ENCODE data around the gene CSTPP1. TPM values are rescaled to one million over a fixed set of nuclear protein-coding genes. Genes with fewer than 3 reads are reported as not detected.

Gene CSTPP1
- total and polyA plus RNA-seq, 4 donors, result 46.6 to 104 (median 72.3) TPM

DNA sequence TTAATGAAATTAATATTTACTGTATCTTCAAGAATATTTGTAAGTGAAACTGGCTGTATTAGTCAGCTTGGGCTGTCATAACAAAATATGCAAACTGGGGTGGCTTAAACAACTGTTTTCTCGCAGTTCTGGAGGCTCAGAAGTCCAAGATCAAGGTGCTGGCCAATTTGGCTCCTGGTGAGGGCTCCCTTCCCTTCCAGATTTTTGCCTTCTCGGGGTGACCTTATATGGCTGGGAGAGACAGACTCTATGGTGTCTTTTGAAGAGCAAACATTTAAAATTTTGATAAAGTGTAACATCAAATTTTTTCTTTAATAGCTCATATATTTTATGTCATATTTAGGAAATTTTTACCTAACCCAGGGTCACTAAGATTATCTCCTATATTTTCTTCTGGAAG is 30.2 kb downstream of the CSTPP1 start:
- no peaks in the 10 kb centered on the region for H3K27me3 ChIP-seq (ENCODE audit: control insufficient read depth, insufficient read depth, low read length)
- H3K9me3 ChIP-seq (ENCODE audit: control insufficient read depth, insufficient read depth, low read length), result no peaks in the 10 kb centered on the region
- no peak overlapping the region for H3K27ac ChIP-seq (ENCODE audit: low read depth, low read length)
- no peak overlapping the region for H3K4me3 ChIP-seq (ENCODE audit: low read depth, low read length)
- no peaks in the 10 kb centered on the region for H3K36me3 ChIP-seq (ENCODE audit: control insufficient read depth, insufficient read depth, low read length)
- DNase-seq (ENCODE audit: low read depth in 4 of 6, low spot score in 6 of 6), result no peak
- 80% methylated on average over 1 of the region's 2 CpGs for WGBS (ENCODE audit: insufficient coverage)
- no peaks in the 10 kb centered on the region for H3K4me1 ChIP-seq (ENCODE audit: control insufficient read depth, insufficient read depth, low read length)

DNA sequence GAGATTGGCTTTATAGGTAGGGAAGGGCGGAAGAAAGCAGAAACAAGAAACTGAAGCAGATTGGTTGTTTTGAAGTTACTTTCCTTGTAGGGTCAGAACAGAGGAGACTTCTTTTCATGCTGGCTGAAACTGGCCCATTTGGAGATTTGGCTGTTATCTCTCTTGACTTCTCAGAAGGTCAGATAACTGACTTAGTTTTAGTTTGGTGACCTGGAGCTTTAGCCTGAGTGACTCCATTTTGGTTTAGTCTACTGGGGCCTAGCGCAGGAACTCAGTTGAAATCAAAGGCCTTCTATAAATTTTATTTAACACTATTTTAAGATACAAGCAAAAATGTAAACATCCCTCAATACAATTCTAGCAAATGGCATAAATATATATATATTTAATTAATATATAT is 31.4 kb downstream of the CSTPP1 start:
- no peak for DNase-seq (ENCODE audit: low read depth in 4 of 6, low spot score in 6 of 6)
- Histone ChIP-seq H3K27me3 (ENCODE audit: control insufficient read depth, insufficient read depth, low read length) (no peaks in the 10 kb centered on the region), H3K36me3 (ENCODE audit: control insufficient read depth, insufficient read depth, low read length) (no peaks in the 10 kb centered on the region), H3K9me3 (ENCODE audit: control insufficient read depth, insufficient read depth, low read length) (no peaks in the 10 kb centered on the region), H3K4me1 (ENCODE audit: control insufficient read depth, insufficient read depth, low read length) (no peaks in the 10 kb centered on the region), H3K27ac (ENCODE audit: low read depth, low read length) (no peak overlapping the region), H3K4me3 (ENCODE audit: low read depth, low read length) (no peak overlapping the region)
- WGBS (ENCODE audit: insufficient coverage), result 83% methylated on average over 1 of the region's 2 CpGs

DNA sequence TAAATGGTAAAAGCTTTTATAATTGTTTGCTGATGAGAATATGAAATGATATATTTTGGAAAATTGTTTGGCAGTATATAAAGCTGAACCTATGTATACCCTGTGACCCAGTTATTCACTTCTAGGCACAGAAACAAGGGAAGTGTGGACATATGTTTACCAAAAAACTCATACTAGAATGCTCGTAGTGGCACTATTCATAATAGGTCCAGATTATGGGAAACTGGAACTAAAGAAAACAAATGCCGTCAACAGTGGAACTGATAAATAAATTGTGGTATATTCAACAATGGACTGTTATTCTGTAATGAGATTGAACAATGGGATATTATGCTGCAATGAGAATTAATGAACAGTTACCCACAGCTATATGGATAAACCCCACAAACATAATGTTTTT is 32.8 kb downstream of the CSTPP1 start:
- Histone ChIP-seq H3K27ac (ENCODE audit: low read depth, low read length) (no peak overlapping the region), H3K36me3 (ENCODE audit: control insufficient read depth, insufficient read depth, low read length) (no peaks in the 10 kb centered on the region), H3K9me3 (ENCODE audit: control insufficient read depth, insufficient read depth, low read length) (no peaks in the 10 kb centered on the region), H3K4me3 (ENCODE audit: low read depth, low read length) (no peak overlapping the region), H3K27me3 (ENCODE audit: control insufficient read depth, insufficient read depth, low read length) (no peaks in the 10 kb centered on the region), H3K4me1 (ENCODE audit: control insufficient read depth, insufficient read depth, low read length) (no peaks in the 10 kb centered on the region)
- no peak for DNase-seq (ENCODE audit: low read depth in 4 of 6, low spot score in 6 of 6)
- no CpG with 5 or more reads among the region's 2 CpGs for WGBS (ENCODE audit: insufficient coverage)

DNA sequence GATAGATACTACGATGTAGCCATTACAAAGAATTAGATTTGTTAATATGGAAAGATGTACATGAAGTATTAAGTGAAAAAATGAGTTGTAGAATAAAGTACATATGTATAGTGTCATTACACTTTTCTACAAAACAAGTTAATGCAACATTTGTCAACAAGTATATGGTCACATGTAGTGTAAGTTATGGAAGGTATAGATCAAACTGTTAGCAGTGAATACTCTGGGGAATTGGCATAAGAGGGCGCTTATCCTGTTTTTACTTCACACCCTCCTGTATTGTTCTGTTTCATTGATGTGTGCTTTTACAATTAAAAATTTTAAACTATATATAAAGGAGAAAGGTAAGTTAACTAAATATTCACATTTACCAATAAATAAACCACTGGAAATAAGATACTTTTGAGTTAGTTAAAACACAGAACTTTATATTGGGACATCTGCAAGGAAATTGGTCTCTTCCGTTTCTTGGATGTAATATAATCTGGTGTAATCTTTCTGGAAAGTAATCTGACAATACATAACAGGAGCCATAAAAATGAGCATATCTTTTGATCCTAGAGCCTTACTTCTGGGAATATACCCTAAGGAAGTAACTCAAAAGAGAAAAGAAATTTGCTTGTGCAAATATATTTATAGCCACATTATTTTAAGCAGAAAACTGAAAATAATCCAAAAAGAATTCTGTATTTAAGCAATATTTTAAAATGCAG is 34.5 kb downstream of the CSTPP1 start:
- no peaks in the 10 kb centered on the region for H3K9me3 ChIP-seq (ENCODE audit: control insufficient read depth, insufficient read depth, low read length)
- WGBS (ENCODE audit: insufficient coverage), result no CpG with 5 or more reads among the region's 3 CpGs
- no peaks in the 10 kb centered on the region for H3K27me3 ChIP-seq (ENCODE audit: control insufficient read depth, insufficient read depth, low read length)
- H3K4me1 ChIP-seq (ENCODE audit: control insufficient read depth, insufficient read depth, low read length), result no peaks in the 10 kb centered on the region
- no peak overlapping the region for H3K27ac ChIP-seq (ENCODE audit: low read depth, low read length)
- no peaks in the 10 kb centered on the region for H3K36me3 ChIP-seq (ENCODE audit: control insufficient read depth, insufficient read depth, low read length)
- H3K4me3 ChIP-seq (ENCODE audit: low read depth, low read length), result no peak overlapping the region
- no peak for DNase-seq (ENCODE audit: low read depth in 4 of 6, low spot score in 6 of 6)

DNA sequence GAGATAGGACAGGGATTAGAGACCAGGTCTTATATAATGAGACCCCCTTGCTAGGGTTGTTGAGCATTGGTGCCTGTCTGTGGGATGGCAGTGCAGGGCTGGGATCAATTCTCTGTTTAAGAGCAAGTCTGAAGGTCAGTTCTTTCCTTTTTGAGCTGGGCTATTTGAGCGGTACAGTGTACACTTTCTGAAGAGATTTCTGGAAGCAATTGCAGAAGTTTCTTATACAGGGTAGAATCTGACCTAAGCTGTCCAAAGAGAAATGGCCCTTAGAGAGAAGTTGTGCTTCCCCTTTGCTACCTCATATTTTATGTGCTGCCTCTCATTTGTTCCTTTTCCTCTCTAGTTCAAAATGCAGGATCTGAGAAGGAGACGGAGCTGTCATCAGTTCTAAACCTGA is 35.8 kb downstream of the CSTPP1 start:
- Histone ChIP-seq H3K4me1 (ENCODE audit: control insufficient read depth, insufficient read depth, low read length) (peaks cover 4% of the 10 kb centered on the region), H3K9me3 (ENCODE audit: control insufficient read depth, insufficient read depth, low read length) (no peaks in the 10 kb centered on the region), H3K4me3 (ENCODE audit: low read depth, low read length) (no peak overlapping the region), H3K36me3 (ENCODE audit: control insufficient read depth, insufficient read depth, low read length) (no peaks in the 10 kb centered on the region), H3K27me3 (ENCODE audit: control insufficient read depth, insufficient read depth, low read length) (no peaks in the 10 kb centered on the region), H3K27ac (ENCODE audit: low read depth, low read length) (no peak overlapping the region)
- WGBS (ENCODE audit: insufficient coverage), result 100% methylated on average over 1 of the region's 2 CpGs
- no peak for DNase-seq (ENCODE audit: low read depth in 4 of 6, low spot score in 6 of 6)

DNA sequence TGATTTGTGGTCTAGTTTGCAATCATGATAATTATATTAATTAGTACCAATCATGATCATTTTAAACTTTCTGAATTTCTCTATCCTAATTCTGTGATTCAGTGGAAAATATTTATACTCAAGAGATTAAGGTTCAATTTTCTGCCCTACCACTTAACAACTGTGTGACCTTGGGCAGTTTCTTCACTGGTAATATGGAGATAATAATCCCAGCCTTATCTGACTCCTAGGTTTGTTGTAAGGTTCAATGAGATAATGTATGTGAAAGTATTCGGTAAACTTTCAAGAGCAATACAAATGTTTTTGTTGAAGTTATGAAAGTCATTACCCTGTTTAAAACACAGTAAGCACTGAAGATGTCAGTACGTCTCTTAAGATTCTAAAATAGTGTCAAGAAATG is 36.3 kb downstream of the CSTPP1 start:
- H3K36me3 ChIP-seq (ENCODE audit: control insufficient read depth, insufficient read depth, low read length), result no peaks in the 10 kb centered on the region
- no CpG with 5 or more reads among the region's 2 CpGs for WGBS (ENCODE audit: insufficient coverage)
- H3K27me3 ChIP-seq (ENCODE audit: control insufficient read depth, insufficient read depth, low read length), result no peaks in the 10 kb centered on the region
- no peaks in the 10 kb centered on the region for H3K9me3 ChIP-seq (ENCODE audit: control insufficient read depth, insufficient read depth, low read length)
- H3K27ac ChIP-seq (ENCODE audit: low read depth, low read length), result no peak overlapping the region
- H3K4me1 ChIP-seq (ENCODE audit: control insufficient read depth, insufficient read depth, low read length), result peaks cover 4% of the 10 kb centered on the region
- no peak overlapping the region for H3K4me3 ChIP-seq (ENCODE audit: low read depth, low read length)
- no peak for DNase-seq (ENCODE audit: low read depth in 4 of 6, low spot score in 6 of 6)

DNA sequence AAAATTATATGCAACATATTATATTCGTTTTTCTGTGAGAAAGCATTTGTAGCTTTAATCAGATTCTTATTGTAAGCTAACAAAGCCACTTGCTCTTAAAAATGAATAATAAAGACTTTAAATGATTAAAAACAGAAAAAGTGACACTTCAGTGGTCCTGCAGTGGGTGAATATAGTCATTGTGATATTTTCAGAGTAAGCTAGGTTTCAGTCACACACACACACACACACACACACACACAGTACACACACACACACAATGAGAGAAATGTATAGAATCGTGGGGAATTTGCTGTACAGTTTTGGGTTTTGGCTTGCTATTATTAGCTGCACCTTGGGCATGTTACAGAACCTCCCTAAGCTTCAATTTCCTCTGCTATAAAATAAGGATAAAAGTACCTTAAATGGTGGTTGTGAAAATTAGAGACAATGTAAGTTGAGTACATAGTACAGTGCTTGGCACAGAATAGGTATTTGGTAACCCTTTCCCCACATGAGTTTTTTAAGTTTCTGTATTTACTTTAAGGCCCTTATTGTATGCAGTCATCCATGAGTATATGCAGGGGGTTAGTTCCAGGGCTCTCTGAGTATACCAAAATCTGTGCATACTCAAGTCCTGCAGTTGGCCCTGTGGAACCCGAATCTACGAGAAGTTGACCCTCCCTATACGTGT is 39.8 kb downstream of the CSTPP1 start:
- WGBS (ENCODE audit: insufficient coverage), result 49% methylated on average over 3 of the region's 5 CpGs
- H3K27ac ChIP-seq (ENCODE audit: low read depth, low read length), result peak overlapping the region; percentile 86
- no peaks in the 10 kb centered on the region for H3K27me3 ChIP-seq (ENCODE audit: control insufficient read depth, insufficient read depth, low read length)
- H3K4me1 ChIP-seq (ENCODE audit: control insufficient read depth, insufficient read depth, low read length), result peaks cover 4% of the 10 kb centered on the region
- no peaks in the 10 kb centered on the region for H3K9me3 ChIP-seq (ENCODE audit: control insufficient read depth, insufficient read depth, low read length)
- no peaks in the 10 kb centered on the region for H3K36me3 ChIP-seq (ENCODE audit: control insufficient read depth, insufficient read depth, low read length)
- DNase-seq (ENCODE audit: low read depth in 4 of 6, low spot score in 6 of 6), result peak in 1 of 6 donors; percentile 34
- no peak overlapping the region for H3K4me3 ChIP-seq (ENCODE audit: low read depth, low read length)

DNA sequence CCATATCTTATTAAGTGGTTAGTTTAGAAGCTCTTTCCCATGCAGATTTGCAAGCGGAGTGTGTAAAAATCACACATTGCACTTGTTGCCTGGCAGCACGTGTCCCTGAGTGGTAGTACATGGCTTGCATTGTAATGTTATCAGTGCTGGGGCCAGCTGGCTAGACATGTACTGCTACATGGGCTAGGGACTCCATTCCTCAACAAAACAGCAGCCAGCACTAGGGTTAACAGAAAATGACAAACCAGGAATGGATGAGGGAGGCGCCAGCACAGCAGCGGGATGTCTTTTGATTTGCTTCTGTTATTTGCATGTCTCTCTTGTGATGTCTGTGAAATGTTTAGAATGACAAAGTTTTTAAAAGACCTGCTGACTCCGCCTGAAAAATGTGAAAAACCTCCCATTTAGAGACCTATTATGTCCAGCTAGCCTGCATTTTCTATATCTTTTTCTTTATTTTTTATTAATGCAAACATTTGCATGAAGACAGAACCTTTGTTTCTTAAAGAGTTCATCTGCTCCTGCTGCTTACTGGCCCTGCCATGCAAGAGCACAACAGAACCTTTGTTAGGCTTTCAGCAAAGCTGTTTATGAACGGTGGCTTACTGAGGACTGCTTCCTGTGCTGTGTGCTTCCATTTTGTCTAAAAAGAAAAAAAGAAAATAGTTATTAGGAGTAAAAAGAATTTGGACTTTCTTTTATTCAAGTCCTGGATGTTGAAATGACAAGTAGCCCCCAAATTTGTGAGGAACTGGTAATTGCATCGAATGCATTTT is 40.7 kb downstream of the CSTPP1 start:
- Histone ChIP-seq H3K27me3 (ENCODE audit: control insufficient read depth, insufficient read depth, low read length) (no peaks in the 10 kb centered on the region), H3K4me3 (ENCODE audit: low read depth, low read length) (no peak overlapping the region), H3K9me3 (ENCODE audit: control insufficient read depth, insufficient read depth, low read length) (no peaks in the 10 kb centered on the region), H3K4me1 (ENCODE audit: control insufficient read depth, insufficient read depth, low read length) (peaks cover 4% of the 10 kb centered on the region), H3K36me3 (ENCODE audit: control insufficient read depth, insufficient read depth, low read length) (no peaks in the 10 kb centered on the region), H3K27ac (ENCODE audit: low read depth, low read length) (peak overlapping the region; percentile 86)
- 0% methylated on average over 1 of the region's 7 CpGs for WGBS (ENCODE audit: insufficient coverage)
- peak; percentile 49 to 91 (median 62) for DNase-seq (ENCODE audit: low read depth in 4 of 6, low spot score in 6 of 6)

DNA sequence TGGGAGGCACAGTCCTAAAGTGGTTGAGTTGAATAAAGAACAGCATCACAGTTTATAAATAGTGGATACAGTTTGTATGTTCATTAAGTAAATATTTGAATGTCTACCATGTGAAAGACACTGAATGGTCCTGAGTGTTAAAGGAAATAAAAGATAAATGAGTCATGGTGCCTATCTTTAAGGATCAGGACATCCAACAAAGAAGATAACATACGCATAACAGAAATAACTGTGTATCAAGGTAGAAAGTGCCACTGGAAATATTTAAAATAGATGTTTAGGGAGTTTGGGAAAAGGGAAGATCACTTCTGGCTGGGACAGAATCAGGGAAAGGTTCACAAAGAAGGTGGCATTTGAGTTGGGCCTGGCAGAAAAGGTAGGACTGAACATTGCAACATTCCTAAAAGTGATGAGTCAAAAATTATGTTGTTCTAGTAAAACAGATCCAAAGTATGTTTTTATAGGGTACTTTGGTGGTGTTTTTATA is 41.5 kb downstream of the CSTPP1 start:
- H3K36me3 ChIP-seq (ENCODE audit: control insufficient read depth, insufficient read depth, low read length), result no peaks in the 10 kb centered on the region
- no CpG with 5 or more reads among the region's 1 CpG for WGBS (ENCODE audit: insufficient coverage)
- peak overlapping the region; percentile 86 for H3K27ac ChIP-seq (ENCODE audit: low read depth, low read length)
- H3K9me3 ChIP-seq (ENCODE audit: control insufficient read depth, insufficient read depth, low read length), result no peaks in the 10 kb centered on the region
- H3K4me3 ChIP-seq (ENCODE audit: low read depth, low read length), result no peak overlapping the region
- H3K4me1 ChIP-seq (ENCODE audit: control insufficient read depth, insufficient read depth, low read length), result peaks cover 4% of the 10 kb centered on the region
- H3K27me3 ChIP-seq (ENCODE audit: control insufficient read depth, insufficient read depth, low read length), result no peaks in the 10 kb centered on the region
- DNase-seq (ENCODE audit: low read depth in 4 of 6, low spot score in 6 of 6), result no peak
